A172 (cell line): ENCODE measurements around the gene HSPB9. TPM values are rescaled to one million over a fixed set of nuclear protein-coding genes. Genes with fewer than 3 reads are reported as not detected.
"Not testable (repeated sequence)": the region's sequence is repeated elsewhere in the genome, so short reads cannot be mapped to it uniquely, and the experiment has no call there.

Experiments
- DNase-seq: peaks from one replicate; pipeline ENCODE4 v3.0.0-alpha.2; 2015; ENCODE audit warnings: low spot score
- total RNA-seq: library from RNA; depleted of rRNA; stranded (reverse); fragments of >200 nt; shearing (Covaris generic); gene quantifications from 2 replicates; pipeline ENCODE4 v1.2.3, GENCODE V29; 2014; rRNA removed

Gene HSPB9
- total RNA-seq, 1 experiment from 2014 or later: not detected

- DNase-seq: not testable (repeated sequence)
Measured at GRCh38 chr17:42143138-42143537, 20.5 kb downstream of the HSPB9 start.

- no peak for DNase-seq
Measured at GRCh38 chr17:42146911-42147607, 24.5 kb downstream of the HSPB9 start.

- no peak for DNase-seq
Measured at GRCh38 chr17:42153919-42154742, 31.5 kb downstream of the HSPB9 start.

- DNase-seq: no peak
Measured at GRCh38 chr17:42155614-42156045, 33.0 kb downstream of the HSPB9 start.

DNA sequence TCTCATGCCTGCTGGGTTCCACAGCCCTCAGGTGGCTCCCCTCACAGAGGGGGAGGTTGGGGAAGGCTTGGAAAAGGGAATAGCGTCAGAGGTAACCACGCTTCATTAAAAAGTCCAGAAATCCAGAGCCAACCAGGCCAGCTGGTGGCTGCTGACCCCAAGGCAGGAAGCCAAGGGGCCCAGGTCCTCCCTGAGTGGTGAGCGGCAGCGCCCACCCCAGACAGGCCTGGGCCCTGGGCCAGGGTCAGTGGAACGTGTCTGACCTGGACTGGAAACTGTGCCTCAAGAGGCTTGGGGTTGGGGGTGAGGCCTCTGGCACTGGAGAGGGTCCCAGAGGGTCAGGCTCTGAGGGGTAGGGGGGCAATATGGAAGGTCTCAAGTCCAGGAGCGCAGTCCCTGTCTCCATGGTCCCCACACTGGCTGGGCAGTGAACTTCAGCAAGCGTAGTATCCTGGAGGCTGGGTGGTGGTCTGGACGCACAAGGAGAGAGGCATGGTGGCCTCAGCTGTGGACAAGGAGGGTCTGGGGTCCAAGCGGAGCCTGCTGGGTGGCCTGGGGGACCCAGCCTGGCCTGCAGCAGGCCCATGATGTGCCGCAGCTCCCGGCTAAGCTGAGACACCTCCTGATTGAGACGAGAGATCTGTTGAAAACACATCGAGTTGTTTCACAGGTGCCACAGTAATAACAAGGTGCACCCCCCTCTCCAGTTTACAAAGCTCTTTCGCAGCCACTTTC lies 37.4 kb downstream of the HSPB9 start:
- DNase-seq: no peak

- DNase-seq: no peak
Measured at GRCh38 chr17:42160531-42160910, 37.9 kb downstream of the HSPB9 start.

DNA sequence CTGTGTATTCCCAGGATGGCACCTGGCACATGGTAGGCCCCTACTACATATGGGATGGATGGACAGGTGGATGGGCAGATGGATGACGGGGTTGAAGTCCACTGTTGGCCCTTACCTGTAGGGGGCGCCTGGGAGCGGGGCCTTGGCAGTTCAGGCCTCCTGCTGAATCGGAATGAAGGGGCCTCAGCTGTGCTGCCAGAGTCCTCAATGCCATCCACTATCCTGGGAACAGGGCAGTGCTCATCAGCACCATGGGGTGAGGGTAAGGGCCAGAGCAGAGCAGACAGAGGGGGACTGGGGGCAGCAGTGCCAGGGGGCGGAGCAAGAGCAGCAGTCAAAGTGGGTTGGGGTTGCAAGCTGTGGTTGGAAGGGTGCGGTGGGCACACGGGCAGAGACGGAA lies 40.5 kb downstream of the HSPB9 start:
- no peak for DNase-seq

DNA sequence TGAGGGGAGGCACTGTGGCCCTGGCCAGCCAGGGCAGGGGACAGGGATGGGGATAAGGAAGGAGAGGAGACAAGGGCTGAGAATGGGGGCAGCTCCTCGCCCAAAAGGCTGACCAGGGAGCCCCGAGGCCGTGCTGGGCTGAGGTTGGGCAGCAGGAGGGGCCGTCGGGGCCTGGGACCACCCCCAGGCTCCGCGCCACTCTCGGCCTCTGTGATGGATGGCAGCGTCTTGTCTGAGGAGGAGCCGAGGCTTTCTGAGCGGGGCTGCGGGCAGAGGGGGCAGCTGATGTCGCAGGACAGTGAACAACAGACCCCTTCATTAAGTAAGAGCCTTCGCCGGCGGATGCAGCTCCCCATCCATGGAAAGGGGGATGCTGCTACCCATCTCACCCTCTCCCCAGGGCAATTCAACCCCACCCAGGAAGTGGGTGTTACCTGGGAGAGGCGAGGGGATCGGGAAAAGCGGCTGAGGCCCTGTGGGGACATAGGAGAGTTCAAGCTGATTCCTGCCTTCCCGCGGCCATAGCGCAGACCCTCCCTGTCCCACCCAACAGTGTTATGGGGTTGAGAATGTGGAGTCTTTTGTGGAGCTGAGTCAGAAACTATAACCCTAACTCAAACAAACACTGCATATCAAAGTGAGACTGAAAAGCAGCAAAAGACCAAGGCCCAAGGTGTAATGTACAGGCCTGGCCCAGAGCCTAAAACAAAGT lies 41.2 kb downstream of the HSPB9 start:
- DNase-seq: no peak

GRCh38 chr17:42165751-42166150 lies 43.1 kb downstream of the HSPB9 start:
- DNase-seq: no peak

- DNase-seq: no peak
Measured at GRCh38 chr17:42166196-42166763, 43.7 kb downstream of the HSPB9 start.

- DNase-seq: no peak
Measured at GRCh38 chr17:42167807-42168206, 45.2 kb downstream of the HSPB9 start.

DNA sequence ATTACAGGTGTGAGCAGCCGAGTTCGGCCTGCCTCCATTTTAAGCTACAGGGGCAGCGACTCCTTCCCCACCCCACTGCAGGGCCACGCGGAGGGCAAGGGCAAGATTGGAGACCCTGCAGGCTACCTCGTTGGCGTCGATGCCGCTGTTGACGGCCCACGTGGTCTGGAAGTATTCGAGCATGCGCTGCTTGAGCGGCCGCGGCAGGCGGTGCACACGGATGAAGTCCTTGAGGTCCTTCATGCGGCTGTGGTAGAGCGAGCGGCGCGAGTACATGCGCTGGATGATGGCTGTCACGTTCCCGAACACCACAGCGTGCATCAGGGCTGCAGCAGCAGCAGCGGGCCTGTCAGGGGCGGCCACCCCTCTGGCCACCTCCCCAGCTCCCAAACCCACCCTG lies 46.7 kb downstream of the HSPB9 start:
- DNase-seq: no peak

- DNase-seq: no peak
Measured at GRCh38 chr17:42171831-42172230, 49.2 kb downstream of the HSPB9 start.

Other genes starting within 250 kb of the HSPB9 start
- 212 and 231 TPM in 2 replicates for gene ACLY, start 203.9 kb upstream of the HSPB9 start, total RNA-seq
- 1.8 and 2.2 TPM in 2 replicates for gene ODAD4, start 192.2 kb upstream of the HSPB9 start, total RNA-seq
- gene CNP, start 156.0 kb upstream of the HSPB9 start, total RNA-seq: 110 and 127 TPM in 2 replicates
- gene DNAJC7, start 105.4 kb upstream of the HSPB9 start, total RNA-seq: 118 and 132 TPM in 2 replicates
- 48.6 and 51.8 TPM in 2 replicates for gene NKIRAS2, start 102.7 kb upstream of the HSPB9 start, total RNA-seq
- gene C17orf113, start 72.2 kb upstream of the HSPB9 start, total RNA-seq: not detected in 2 replicates
- gene ZNF385C, start 24.3 kb upstream of the HSPB9 start, total RNA-seq: not detected in 2 replicates
- gene DHX58, start 10.1 kb upstream of the HSPB9 start, total RNA-seq: 7.8 and 10.0 TPM in 2 replicates
- gene KAT2A, start 1.4 kb upstream of the HSPB9 start, total RNA-seq: 19.9 and 22.3 TPM in 2 replicates
- 96.9 and 131 TPM in 2 replicates for gene RAB5C, start 32.2 kb downstream of the HSPB9 start, total RNA-seq
- gene KCNH4, start 58.3 kb downstream of the HSPB9 start, total RNA-seq: 0.02 TPM in 1 of 2 replicates, not detected in the other
- not detected in 2 replicates for gene HCRT, start 62.6 kb downstream of the HSPB9 start, total RNA-seq
- gene GHDC, start 71.7 kb downstream of the HSPB9 start, total RNA-seq: 27.0 and 31.5 TPM in 2 replicates
- gene STAT5B, start 153.6 kb downstream of the HSPB9 start, total RNA-seq: 23.4 and 30.9 TPM in 2 replicates
- 5.0 and 5.5 TPM in 2 replicates for gene STAT5A, start 165.7 kb downstream of the HSPB9 start, total RNA-seq